Esophagus muscularis mucosa (tissue), 4 donors: ENCODE measurements around the gene TP53I11.

ENCODE experiments used
- CTCF ChIP-seq, 3 experiments: fragments of 200-600 bp in 2 of 3; fragments of 450-650 bp in 1 of 3; sonication (generic) in 2 of 3; IDR thresholded peaks; one replicate each; pipeline ENCODE4 v1.5.1; 2017 to 2019; ENCODE audit warnings: antibody characterized with exemption in 3 of 3, mild to moderate bottlenecking in 2 of 3, moderate library complexity in 1 of 3
- EP300 ChIP-seq: sonication (generic); formaldehyde crosslinking; IDR thresholded peaks from one replicate; pipeline ENCODE4 v1.6.1; 2017; ENCODE audit warnings: antibody characterized with exemption
- POLR2A ChIP-seq: fragments of 450-650 bp; IDR thresholded peaks from one replicate; pipeline ENCODE4 v1.6.1; 2017; ENCODE audit warnings: antibody characterized with exemption, moderate library complexity, mild to moderate bottlenecking, low read depth

GRCh38 chr11:44943696-44944095, 7.0 kb downstream of the TP53I11 start:
- TF ChIP-seq EP300 (no peak), CTCF (IDR thresholded peaks at IDR 0.05) (no peak), POLR2A (no peak)
